Natural killer cell (primary cell): ENCODE results near the gene PHLPP1. TPM values are rescaled to one million over a fixed set of nuclear protein-coding genes. Genes with fewer than 3 reads are reported as not detected.

ENCODE experiments used
- ATAC-seq, 3 donors: fragments of 150-1000 bp in 2 of 3; fragments of 200-7000 bp in 1 of 3; cut with Tn5 transposase; 1 replicate in 1 of 3; 2 replicates in 2 of 3; pipeline ENCODE4 v1.10.0; 2021; ENCODE audit warnings: mild to moderate bottlenecking in 2 of 3, moderate library complexity in 2 of 3
- DNase-seq, 2 donors: peaks; one replicate each; pipeline versions ENCODE4 v3.0.0 to v3.0.0-alpha.2; 2013 to 2021; ENCODE audit warnings: mixed read lengths in 1 of 2
- H3K27ac ChIP-seq: one replicate; pipeline ENCODE4 v1.5.1; 2013; ENCODE audit warnings: mild to moderate bottlenecking, low read length
- H3K27me3 ChIP-seq: one replicate; pipeline ENCODE4 v1.6.1; 2013; ENCODE audit warnings: low read length; ENCODE audit not compliant: control insufficient read depth, insufficient read depth
- H3K36me3 ChIP-seq: one replicate; pipeline ENCODE4 v1.6.1; 2013; ENCODE audit warnings: low read length; ENCODE audit not compliant: control insufficient read depth, insufficient read depth
- H3K4me1 ChIP-seq: one replicate; pipeline ENCODE4 v1.6.1; 2013; ENCODE audit warnings: low read length; ENCODE audit not compliant: control insufficient read depth, insufficient read depth
- H3K4me3 ChIP-seq: one replicate; pipeline ENCODE4 v1.5.1; 2013; ENCODE audit warnings: low read length
- H3K9me3 ChIP-seq: one replicate; pipeline ENCODE4 v1.6.1; 2013; ENCODE audit warnings: low read length; ENCODE audit not compliant: control insufficient read depth, insufficient read depth
- H3K27ac Mint-ChIP-seq, 2 donors: one replicate each; pipeline ENCODE4 v1.8.0; 2022; ENCODE audit warnings: mild to moderate bottlenecking in 2 of 2, mixed read lengths in 2 of 2, moderate library complexity in 1 of 2
- H3K27me3 Mint-ChIP-seq, 2 donors: one replicate each; pipeline ENCODE4 v1.8.0; 2022; ENCODE audit warnings: low read depth in 2 of 2, mixed read lengths in 2 of 2
- H3K36me3 Mint-ChIP-seq: one replicate; pipeline ENCODE4 v1.8.0; 2022; ENCODE audit warnings: mixed read lengths
- H3K4me1 Mint-ChIP-seq, 2 donors: one replicate each; pipeline ENCODE4 v1.8.0; 2022; ENCODE audit warnings: mixed read lengths in 2 of 2
- H3K4me3 Mint-ChIP-seq: one replicate; pipeline ENCODE4 v1.8.0; 2022; ENCODE audit warnings: mild to moderate bottlenecking, moderate library complexity, mixed read lengths
- H3K9me3 Mint-ChIP-seq, 2 donors: one replicate each; pipeline ENCODE4 v1.8.0; 2022; ENCODE audit warnings: mixed read lengths in 2 of 2
- WGBS: methylation state at CpG from one replicate; pipeline ENCODE4 v1.1.7; 2013; ENCODE audit warnings: missing lambda C conversion rate; ENCODE audit not compliant: insufficient coverage; 5-methylcytosine and 5-hydroxymethylcytosine counted together
- intact Hi-C: fragments of 100-400 bp; cut with micrococcal nuclease; formaldehyde crosslinking; loops from one replicate; pipeline ENCODE4 v1.14.2; 2022
- total RNA-seq, 4 donors: library from RNA; stranded (reverse); fragments of 120-200 nt in 1 of 4; gene quantifications; one replicate each; pipeline versions ENCODE4 v1.2.3 to v1.2.4, GENCODE V29; 2013 to 2022
- TF ChIP-seq, protein P1 (sequence below): fragments of 200-600 bp; IDR thresholded peaks from one replicate; pipeline ENCODE4 v1.8.0; 2022; ENCODE audit warnings: antibody characterized with exemption

PHLPP1 gene
- total RNA-seq, 3 donors from 2014 or later (not counting 1 experiment from before 2014, with no cell fraction given): 12.1 to 14.8 (median 12.2) TPM

DNA sequence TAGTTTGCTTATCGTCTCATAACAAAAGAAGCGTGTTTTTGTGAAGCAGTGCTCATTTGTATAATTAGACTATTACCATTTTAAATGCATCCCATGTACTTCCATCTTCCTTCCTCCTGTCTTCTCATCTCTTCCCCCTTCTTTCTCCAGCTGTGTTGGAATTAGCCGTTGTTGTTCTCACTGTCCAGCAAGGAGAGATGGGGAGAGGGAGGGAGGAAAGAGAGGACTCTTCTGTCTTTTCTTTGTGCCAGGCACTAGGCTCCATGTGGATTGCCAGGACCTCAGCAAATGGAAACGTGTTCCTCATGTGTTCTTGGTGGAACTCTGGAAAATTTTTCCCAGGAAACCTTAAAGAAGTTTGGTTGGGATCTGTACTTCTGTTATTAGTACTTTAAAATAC, 131.7 kb downstream of the PHLPP1 start:
- Mint-ChIP-seq H3K27me3 (no peaks in the 10 kb centered on the region), H3K27ac (no peak overlapping the region), H3K9me3 (no peaks in the 10 kb centered on the region), H3K4me1 (peaks cover 15 to 29% of the 10 kb centered on the region in 2 donors), H3K36me3 (no peaks in the 10 kb centered on the region), H3K4me3 (no peak overlapping the region)
- Histone ChIP-seq H3K9me3 (no peaks in the 10 kb centered on the region), H3K4me3 (no peak overlapping the region), H3K27me3 (no peaks in the 10 kb centered on the region), H3K4me1 (peaks cover 10% of the 10 kb centered on the region), H3K36me3 (no peaks in the 10 kb centered on the region), H3K27ac (no peak overlapping the region)
- 89% methylated on average over 4 of the region's 4 CpGs for WGBS
- ATAC-seq (no peak), DNase-seq (no peak)
- TF ChIP-seq, protein P1, sequence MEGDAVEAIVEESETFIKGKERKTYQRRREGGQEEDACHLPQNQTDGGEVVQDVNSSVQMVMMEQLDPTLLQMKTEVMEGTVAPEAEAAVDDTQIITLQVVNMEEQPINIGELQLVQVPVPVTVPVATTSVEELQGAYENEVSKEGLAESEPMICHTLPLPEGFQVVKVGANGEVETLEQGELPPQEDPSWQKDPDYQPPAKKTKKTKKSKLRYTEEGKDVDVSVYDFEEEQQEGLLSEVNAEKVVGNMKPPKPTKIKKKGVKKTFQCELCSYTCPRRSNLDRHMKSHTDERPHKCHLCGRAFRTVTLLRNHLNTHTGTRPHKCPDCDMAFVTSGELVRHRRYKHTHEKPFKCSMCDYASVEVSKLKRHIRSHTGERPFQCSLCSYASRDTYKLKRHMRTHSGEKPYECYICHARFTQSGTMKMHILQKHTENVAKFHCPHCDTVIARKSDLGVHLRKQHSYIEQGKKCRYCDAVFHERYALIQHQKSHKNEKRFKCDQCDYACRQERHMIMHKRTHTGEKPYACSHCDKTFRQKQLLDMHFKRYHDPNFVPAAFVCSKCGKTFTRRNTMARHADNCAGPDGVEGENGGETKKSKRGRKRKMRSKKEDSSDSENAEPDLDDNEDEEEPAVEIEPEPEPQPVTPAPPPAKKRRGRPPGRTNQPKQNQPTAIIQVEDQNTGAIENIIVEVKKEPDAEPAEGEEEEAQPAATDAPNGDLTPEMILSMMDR: no peak
- intact Hi-C loops: no loop called here

DNA sequence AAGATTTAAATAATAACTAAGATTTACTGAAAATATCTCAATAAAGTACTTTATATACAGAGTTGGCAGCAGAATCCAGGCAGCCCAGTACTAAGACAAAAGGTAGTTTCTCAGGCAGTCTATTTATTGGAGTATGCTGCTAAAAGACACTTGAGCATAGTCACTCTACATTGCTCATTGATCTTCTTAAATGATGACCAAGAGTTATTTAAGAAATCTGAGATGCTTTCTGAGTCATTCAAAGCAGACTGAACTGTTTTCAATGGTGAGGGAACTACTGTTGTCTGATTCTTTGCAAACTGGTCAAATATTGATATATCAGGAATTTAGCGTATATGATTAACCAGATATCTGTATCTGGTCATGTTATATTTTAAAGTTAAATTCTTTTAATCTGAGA, 133.6 kb downstream of the PHLPP1 start:
- Histone ChIP-seq H3K9me3 (no peaks in the 10 kb centered on the region), H3K4me1 (peaks cover 10% of the 10 kb centered on the region), H3K4me3 (no peak overlapping the region), H3K36me3 (no peaks in the 10 kb centered on the region), H3K27me3 (no peaks in the 10 kb centered on the region), H3K27ac (no peak overlapping the region)
- Mint-ChIP-seq H3K9me3 (no peaks in the 10 kb centered on the region), H3K27me3 (no peaks in the 10 kb centered on the region), H3K36me3 (no peaks in the 10 kb centered on the region), H3K4me1 (peaks cover 15 to 29% of the 10 kb centered on the region in 2 donors), H3K27ac (no peak overlapping the region), H3K4me3 (no peak overlapping the region)
- ATAC-seq: no peak
- TF ChIP-seq, protein P1: no peak
- WGBS: no CpG with 5 or more reads among the region's 1 CpG
- intact Hi-C loops: no loop called here
- DNase-seq: no peak

DNA sequence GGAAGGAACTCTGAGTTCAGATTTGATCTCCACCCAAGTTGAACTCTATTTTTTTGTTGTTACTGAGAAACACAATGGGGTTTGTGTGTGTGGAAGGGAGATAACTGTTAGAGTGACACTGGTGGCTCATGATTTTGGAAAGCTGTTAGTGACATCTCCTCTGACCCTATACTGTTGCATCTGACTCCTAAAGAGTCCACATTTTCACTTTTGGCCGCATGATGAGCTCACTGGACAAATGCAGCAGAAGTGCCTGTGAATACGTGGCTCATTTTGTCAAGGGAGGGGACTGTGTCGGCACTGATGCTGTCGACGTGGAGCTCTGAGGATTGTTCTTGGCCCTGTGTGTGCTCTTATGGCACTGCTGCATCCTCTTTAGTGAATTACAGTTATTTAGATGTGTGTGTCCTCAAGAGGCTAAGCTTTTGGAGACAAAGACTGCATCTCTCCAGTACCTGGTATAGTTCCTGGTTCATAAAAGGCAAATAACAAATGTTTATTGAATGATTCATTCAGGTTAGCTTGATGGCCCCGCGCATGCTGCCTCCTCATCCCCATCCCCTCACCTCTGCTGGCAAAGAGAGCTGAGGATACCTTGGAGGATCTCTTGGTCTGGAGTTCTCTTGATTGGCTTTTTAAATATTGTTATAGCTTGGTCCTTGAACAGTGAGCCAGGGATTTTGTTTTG, 135.4 kb downstream of the PHLPP1 start:
- H3K27ac Mint-ChIP-seq: no peak overlapping the region

More for the DNA sequence above, 135.4 kb downstream of the PHLPP1 start:
- ATAC-seq: peak in 1 of 3 donors; percentile 24
- Histone ChIP-seq H3K4me1 (peaks cover 4% of the 10 kb centered on the region), H3K4me3 (no peak overlapping the region), H3K36me3 (no peaks in the 10 kb centered on the region), H3K9me3 (no peaks in the 10 kb centered on the region), H3K27ac (no peak overlapping the region), H3K27me3 (no peaks in the 10 kb centered on the region)
- Mint-ChIP-seq H3K9me3 (no peaks in the 10 kb centered on the region), H3K27me3 (no peaks in the 10 kb centered on the region), H3K36me3 (no peaks in the 10 kb centered on the region), H3K4me1 (peaks cover 7 to 15% of the 10 kb centered on the region in 2 donors), H3K4me3 (no peak overlapping the region)
- 85% methylated on average over 7 of the region's 7 CpGs for WGBS
- TF ChIP-seq, protein P1: no peak
- intact Hi-C loops: no loop called here
- DNase-seq: no peak
